ENCODE data around the gene PTRHD1.

DNA sequence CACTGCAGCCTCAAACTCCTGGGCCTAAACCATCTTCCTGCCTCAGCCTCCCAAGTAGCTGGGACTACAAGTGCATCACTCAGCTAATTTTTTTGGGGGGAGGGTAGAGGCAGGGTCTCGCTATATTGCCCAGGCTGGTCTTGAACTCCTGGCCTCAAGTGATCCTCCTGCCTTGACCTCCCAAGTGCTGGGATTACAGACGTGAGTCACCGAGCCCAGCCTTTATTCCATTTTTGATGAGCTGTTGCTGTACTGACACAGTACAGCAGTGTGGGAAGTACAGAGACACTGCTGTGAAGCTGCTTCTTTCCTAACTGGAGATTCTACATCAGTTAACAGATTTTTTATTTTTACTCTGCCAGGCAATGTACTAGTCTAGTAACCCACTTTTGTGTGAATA is 18.8 kb downstream of the PTRHD1 start:
- TF ChIP-seq SMC3 (IDR thresholded peaks at IDR 0.05; ENCODE audit: low read depth, low read length) = no peak
- TF ChIP-seq CHD2 (IDR thresholded peaks at IDR 0.05; ENCODE audit: low read length, partially characterized antibody) = no peak
- TF ChIP-seq, protein P1, sequence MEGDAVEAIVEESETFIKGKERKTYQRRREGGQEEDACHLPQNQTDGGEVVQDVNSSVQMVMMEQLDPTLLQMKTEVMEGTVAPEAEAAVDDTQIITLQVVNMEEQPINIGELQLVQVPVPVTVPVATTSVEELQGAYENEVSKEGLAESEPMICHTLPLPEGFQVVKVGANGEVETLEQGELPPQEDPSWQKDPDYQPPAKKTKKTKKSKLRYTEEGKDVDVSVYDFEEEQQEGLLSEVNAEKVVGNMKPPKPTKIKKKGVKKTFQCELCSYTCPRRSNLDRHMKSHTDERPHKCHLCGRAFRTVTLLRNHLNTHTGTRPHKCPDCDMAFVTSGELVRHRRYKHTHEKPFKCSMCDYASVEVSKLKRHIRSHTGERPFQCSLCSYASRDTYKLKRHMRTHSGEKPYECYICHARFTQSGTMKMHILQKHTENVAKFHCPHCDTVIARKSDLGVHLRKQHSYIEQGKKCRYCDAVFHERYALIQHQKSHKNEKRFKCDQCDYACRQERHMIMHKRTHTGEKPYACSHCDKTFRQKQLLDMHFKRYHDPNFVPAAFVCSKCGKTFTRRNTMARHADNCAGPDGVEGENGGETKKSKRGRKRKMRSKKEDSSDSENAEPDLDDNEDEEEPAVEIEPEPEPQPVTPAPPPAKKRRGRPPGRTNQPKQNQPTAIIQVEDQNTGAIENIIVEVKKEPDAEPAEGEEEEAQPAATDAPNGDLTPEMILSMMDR (IDR thresholded peaks at IDR 0.05) = no peak
